BJ (cell line): ENCODE measurements around the gene CD6. TPM values are rescaled to one million over a fixed set of nuclear protein-coding genes. Genes with fewer than 3 reads are reported as not detected.

ENCODE experiments used
- CTCF ChIA-PET: fragments of 350-600 bp; formaldehyde crosslinking; extraction: SDS; loops from one replicate; lab custom pipeline; 2021; ENCODE audit warnings: antibody characterized with exemption, inconsistent platforms; lab: Yijun Ruan, JAX
- POLR2A ChIA-PET: fragments of 300-600 bp; sonication (Branson Sonifier 250); formaldehyde crosslinking; extraction: SDS; loops from one replicate; lab custom pipeline; 2021; ENCODE audit warnings: antibody characterized with exemption; lab: Charles Lee
- DNase-seq: peaks from one replicate; pipeline ENCODE4 v3.0.0-alpha.2; 2011; ENCODE audit warnings: low read depth
- H3K27me3 ChIP-seq: 2 replicates; pipeline ENCODE4 v1.6.0; 2011; ENCODE audit warnings: low read length; ENCODE audit not compliant: control insufficient read depth, insufficient read depth
- H3K36me3 ChIP-seq: 2 replicates; pipeline ENCODE4 v1.5.1; 2011; ENCODE audit warnings: low read length; ENCODE audit not compliant: control insufficient read depth, insufficient read depth
- H3K4me3 ChIP-seq: 2 replicates; pipeline ENCODE4 v1.5.1; 2011; ENCODE audit warnings: low read depth, mild to moderate bottlenecking, control low read depth, low read length
- CTCF ChIP-seq: IDR thresholded peaks from 2 replicates; pipeline ENCODE4 v1.5.1; 2011; ENCODE audit warnings: low read depth, mild to moderate bottlenecking, control low read depth, inconsistent platforms, low read length, moderate library complexity; ENCODE audit not compliant: insufficient read depth
- polyA minus RNA-seq: library from RNA; depleted of rRNA, polyadenylated mRNA; stranded (reverse); fragments of >200 nt; gene quantifications from 2 replicates; pipeline ENCODE4 v1.2.3, GENCODE V29; 2011; rRNA and poly(A)+ RNA removed
- polyA plus RNA-seq: library from polyadenylated mRNA; depleted of rRNA; stranded (reverse); fragments of >200 nt; gene quantifications from 2 replicates; pipeline ENCODE4 v1.2.3, GENCODE V29; 2011; rRNA removed

The CD6 gene
- polyA plus RNA-seq (not detected in 2 replicates), polyA minus RNA-seq (not detected in 2 replicates)

- Histone ChIP-seq H3K27me3 (peaks cover 17% of the 10 kb centered on the region), H3K36me3 (no peaks in the 10 kb centered on the region), H3K4me3 (no peak within 1 kb of the TSS)
- ChIA-PET CTCF (interaction anchor here (0.6 to 3.7 kb wide), 10 partner anchors 10 to 218 kb away, joined by 3 to 22 read pairs (median 4); no protein-coding TSS in a partner anchor), POLR2A (no interaction called here)
- TF ChIP-seq CTCF = no peak
- no peak for DNase-seq
Observed at GRCh38 chr11:60971520-60971919, at the start of gene CD6. Gene CD6, plus strand, starts transcription at chr11:60971680. Its CDS starts 186 bp downstream, at chr11:60971866.

- TF ChIP-seq CTCF = no peak
- ChIA-PET POLR2A (no interaction called here), CTCF (no interaction called here)
- no peaks in the 10 kb centered on the region for H3K27me3 ChIP-seq
- H3K4me3 ChIP-seq = no peak overlapping the region
- H3K36me3 ChIP-seq = peaks cover 10% of the 10 kb centered on the region
- DNase-seq = no peak
Observed at GRCh38 chr11:60921777-60922335, 49.6 kb upstream of the CD6 start.

- DNase-seq = no peak
- no peak overlapping the region for H3K4me3 ChIP-seq
- no peak for TF ChIP-seq CTCF
- H3K36me3 ChIP-seq = peaks cover 14% of the 10 kb centered on the region
- CTCF ChIA-PET = interaction anchor here (1.6 kb wide), 1 partner anchor 46 kb away, joined by 5 read pairs; no protein-coding TSS in a partner anchor
- POLR2A ChIA-PET = no interaction called here
- no peaks in the 10 kb centered on the region for H3K27me3 ChIP-seq
Observed at GRCh38 chr11:60922906-60923305, 48.6 kb upstream of the CD6 start.

GRCh38 chr11:60923326-60923725 is 48.2 kb upstream of the CD6 start:
- peaks cover 14% of the 10 kb centered on the region for H3K36me3 ChIP-seq
- no peak overlapping the region for H3K4me3 ChIP-seq
- ChIA-PET CTCF (interaction anchor here (0.8 to 1.6 kb wide), 3 partner anchors 10 to 46 kb away, joined by 3 to 5 read pairs (median 4); no protein-coding TSS in a partner anchor), POLR2A (no interaction called here)
- H3K27me3 ChIP-seq = no peaks in the 10 kb centered on the region
- TF ChIP-seq CTCF = no peak
- no peak for DNase-seq

- no peak for DNase-seq
- Histone ChIP-seq H3K4me3 (no peak overlapping the region), H3K36me3 (peaks cover 16% of the 10 kb centered on the region), H3K27me3 (no peaks in the 10 kb centered on the region)
- TF ChIP-seq CTCF = no peak
- POLR2A ChIA-PET = no interaction called here
- CTCF ChIA-PET = interaction anchor here (0.8 to 1.6 kb wide), 4 partner anchors 8 to 46 kb away, joined by 3 to 5 read pairs (median 4); no protein-coding TSS in a partner anchor
Observed at GRCh38 chr11:60923800-60924109, 47.7 kb upstream of the CD6 start.
